A673 (cell line): ENCODE data around the gene BCL2L2.

Source experiments
- CTCF ChIP-seq: fragments of 300-800, 200-600 bp; sonication (generic); conservative IDR thresholded peaks from 2 replicates; pipeline ENCODE4 v1.5.1; 2017; ENCODE audit warnings: low read depth, mild to moderate bottlenecking, antibody characterized with exemption, low read length, moderate library complexity, mixed read lengths
- EZH2 ChIP-seq: fragments of 200-600 bp; sonication (generic); IDR thresholded peaks from 2 replicates; pipeline ENCODE4 v1.6.1; 2017; ENCODE audit warnings: borderline replicate concordance, low read depth, mild to moderate bottlenecking, mixed read lengths, antibody characterized with exemption, low read length; ENCODE audit not compliant: poor library complexity, severe bottlenecking

- no peak for TF ChIP-seq CTCF
- TF ChIP-seq EZH2 = no peak
Observed at GRCh38 chr14:23306412-23307145, at the start of gene BCL2L2.
